GM12892 (cell line): ENCODE results near the gene DCC.

Experiments
- POLR2A ChIP-seq: IDR thresholded peaks from 2 replicates; pipeline ENCODE4 v1.6.1; 2011; ENCODE audit warnings: low read depth, low read length, control low read depth
- POLR2AphosphoS5 ChIP-seq: IDR thresholded peaks from 2 replicates; pipeline ENCODE4 v1.6.1; 2011; ENCODE audit warnings: low read depth, low read length, control low read depth

GRCh38 chr18:53556450-53556849 is 1216.5 kb downstream of the DCC start:
- TF ChIP-seq POLR2AphosphoS5, result no peak
- TF ChIP-seq POLR2A, result no peak
